HepG2 (cell line): ENCODE measurements around the gene AKAP12. TPM values are rescaled to one million over a fixed set of nuclear protein-coding genes. Genes with fewer than 3 reads are reported as not detected.

Experiments used
- BORCS8-MEF2B ChIP-seq: sonication (generic); formaldehyde crosslinking; IDR thresholded peaks from 2 replicates; pipeline ENCODE4 v1.8.0; 2022; ENCODE audit warnings: mild to moderate bottlenecking, missing genetic modification reagents
- ISL2 ChIP-seq: sonication (generic); formaldehyde crosslinking; IDR thresholded peaks from 2 replicates; pipeline ENCODE4 v1.5.0; 2020; ENCODE audit warnings: missing genetic modification reagents
- ISX ChIP-seq: sonication (generic); formaldehyde crosslinking; conservative IDR thresholded peaks from 2 replicates; pipeline ENCODE4 v1.5.0; 2020; ENCODE audit warnings: missing genetic modification reagents
- JUND ChIP-seq: sonication (generic); formaldehyde crosslinking; IDR thresholded peaks from 2 replicates; pipeline ENCODE4 v1.8.0; 2022; ENCODE audit warnings: mild to moderate bottlenecking, missing genetic modification reagents
- NR2F6 ChIP-seq, 2 experiments: IDR thresholded peaks; 2 replicates each; pipeline ENCODE4 v1.6.1; 2016; ENCODE audit warnings: antibody characterized with exemption in 1 of 2, mild to moderate bottlenecking in 1 of 2
- RBFOX2 ChIP-seq: fragments of 200-400 bp; formaldehyde crosslinking; IDR thresholded peaks from 2 replicates; pipeline ENCODE4 v1.6.1; 2017; ENCODE audit warnings: low read depth, mild to moderate bottlenecking, low read length
- SALL2 ChIP-seq: sonication (generic); formaldehyde crosslinking; IDR thresholded peaks from 2 replicates; pipeline ENCODE4 v1.8.1; 2023; ENCODE audit warnings: mild to moderate bottlenecking, missing genetic modification reagents, inconsistent platforms
- SRSF9 ChIP-seq: fragments of 200-400 bp; formaldehyde crosslinking; IDR thresholded peaks from 2 replicates; pipeline ENCODE4 v1.6.1; 2018; ENCODE audit warnings: borderline replicate concordance, mild to moderate bottlenecking, low read depth, low read length; ENCODE audit not compliant: insufficient read depth, poor library complexity, severe bottlenecking
- TCF12 ChIP-seq, 2 experiments: fragments of 450-650 bp in 1 of 2; sonication (generic) in 1 of 2; formaldehyde crosslinking in 1 of 2; IDR thresholded peaks; 2 replicates each; pipeline versions ENCODE4 v1.6.1 to v1.8.0; 2017 to 2022; ENCODE audit warnings: antibody characterized with exemption in 1 of 2, mild to moderate bottlenecking in 1 of 2, missing genetic modification reagents in 1 of 2, moderate library complexity in 1 of 2
- polyA plus RNA-seq, 8 experiments: library from polyadenylated mRNA; depleted of rRNA in 3 of 8; stranded (reverse) in 7 of 8; unstranded in 1 of 8; fragments of >200 nt; fragmentation: Illumina TruSeq in 4 of 8; extraction: Trizol in 4 of 8; gene quantifications; 2 replicates each; pipeline versions ENCODE4 v1.2.1 to v1.2.3, GENCODE V29; 2011 to 2016; ENCODE audit warnings: low read depth in 4 of 8, missing spikeins in 1 of 8, mixed read lengths in 1 of 8; ENCODE audit not compliant: insufficient read depth in 1 of 8
- total RNA-seq, 5 experiments: library from RNA; depleted of rRNA; stranded (reverse); fragments of >200 nt; fragmentation: Illumina TruSeq; extraction: Trizol; gene quantifications; 2 replicates each; pipeline ENCODE4 v1.2.3, GENCODE V29; 2016; ENCODE audit warnings: low read depth in 1 of 5
- TF ChIP-seq, protein P1 (sequence below), 2 experiments: fragments of 450-650 bp in 1 of 2; sonication (generic) in 1 of 2; formaldehyde crosslinking; IDR thresholded peaks; 2 replicates each; pipeline versions ENCODE4 v1.5.0 to v1.8.0; 2020 to 2022; ENCODE audit warnings: mild to moderate bottlenecking in 1 of 2, missing genetic modification reagents in 1 of 2
- TF ChIP-seq, protein P2 (sequence below): IDR thresholded peaks from 2 replicates; pipeline ENCODE4 v1.6.1; 2016; ENCODE audit warnings: control low read depth
- TF ChIP-seq, protein P3 (sequence below): sonication (generic); formaldehyde crosslinking; conservative IDR thresholded peaks from 2 replicates; pipeline ENCODE4 v1.4.0; 2020; ENCODE audit warnings: mild to moderate bottlenecking, missing genetic modification reagents, moderate library complexity
- TF ChIP-seq, protein P4 (sequence below): sonication (generic); formaldehyde crosslinking; IDR thresholded peaks from 2 replicates; pipeline ENCODE4 v1.5.0; 2020; ENCODE audit warnings: mild to moderate bottlenecking, missing genetic modification reagents, borderline replicate concordance

The AKAP12 gene
- total and polyA plus RNA-seq, 2 of the 13 experiments (the other 11 are each of a cell fraction or from before 2014, with no cell fraction given) = 10.6 to 19.0 TPM

DNA sequence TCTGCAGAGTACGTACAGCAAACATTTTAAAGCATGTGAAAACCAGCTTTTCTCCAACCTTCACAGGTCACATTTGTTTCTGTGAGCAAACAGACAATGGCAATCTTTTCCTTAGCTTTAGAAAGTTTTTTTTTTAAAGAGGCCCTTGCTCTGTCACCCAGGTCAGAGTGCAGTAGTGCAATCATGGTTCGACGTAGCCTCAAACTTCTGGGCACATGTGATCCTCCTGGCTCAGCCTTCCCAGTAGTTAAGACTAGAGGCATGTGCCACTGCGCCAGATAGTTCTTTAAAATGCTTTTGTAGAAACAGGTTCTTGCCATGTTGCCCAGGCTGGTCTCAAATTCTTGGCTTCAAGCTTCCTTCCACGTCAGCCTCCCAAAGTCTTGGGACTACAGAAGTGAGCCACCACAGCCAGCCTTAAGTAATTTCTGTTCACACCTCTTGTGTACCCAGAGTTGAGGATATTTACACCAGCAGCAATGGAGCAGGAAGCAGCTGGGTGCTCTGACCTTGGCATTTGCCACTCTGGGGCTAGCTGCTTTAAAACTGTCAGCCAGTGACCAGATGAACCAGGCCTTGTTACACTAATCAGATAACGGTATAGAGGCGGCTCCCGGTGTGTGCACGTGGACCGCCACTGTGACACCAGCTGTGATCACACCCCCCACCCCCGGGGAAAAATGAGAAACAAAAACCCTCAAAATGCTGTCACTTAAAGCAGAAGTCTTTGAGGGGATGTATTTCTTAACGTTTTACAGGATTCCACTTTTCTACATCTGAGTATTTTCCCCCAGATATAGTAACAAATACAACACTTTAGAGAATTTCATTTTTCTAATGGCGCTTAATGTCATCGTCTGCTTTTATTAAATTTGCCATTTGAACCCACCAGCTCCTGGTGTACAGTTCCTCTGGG lies 71.3 kb downstream of the AKAP12 start (continued):
- TF ChIP-seq RBFOX2 (no peak), ISX (CRISPR knock-in tag) (no peak), SALL2 (peak; percentile 55; the same call in 1 of the 2 replicates), TCF12 (IDR thresholded peaks at IDR 0.05) (no peak), TCF12 (CRISPR knock-in tag; IDR thresholded peaks at IDR 0.05) (no peak), NR2F6 (IDR thresholded peaks at IDR 0.05) (peak; percentile 78), NR2F6 (CRISPR knock-in tag; IDR thresholded peaks at IDR 0.05) (peak; percentile 89), JUND (CRISPR knock-in tag) (no peak), BORCS8-MEF2B (CRISPR knock-in tag) (peak; percentile 81), SRSF9 (no peak), ISL2 (CRISPR knock-in tag) (peak; percentile 49; the same call in 1 of the 2 replicates)
- TF ChIP-seq, protein P1, sequence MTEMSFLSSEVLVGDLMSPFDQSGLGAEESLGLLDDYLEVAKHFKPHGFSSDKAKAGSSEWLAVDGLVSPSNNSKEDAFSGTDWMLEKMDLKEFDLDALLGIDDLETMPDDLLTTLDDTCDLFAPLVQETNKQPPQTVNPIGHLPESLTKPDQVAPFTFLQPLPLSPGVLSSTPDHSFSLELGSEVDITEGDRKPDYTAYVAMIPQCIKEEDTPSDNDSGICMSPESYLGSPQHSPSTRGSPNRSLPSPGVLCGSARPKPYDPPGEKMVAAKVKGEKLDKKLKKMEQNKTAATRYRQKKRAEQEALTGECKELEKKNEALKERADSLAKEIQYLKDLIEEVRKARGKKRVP (CRISPR knock-in tag; IDR thresholded peaks at IDR 0.05) = no peak
- TF ChIP-seq, protein P2, sequence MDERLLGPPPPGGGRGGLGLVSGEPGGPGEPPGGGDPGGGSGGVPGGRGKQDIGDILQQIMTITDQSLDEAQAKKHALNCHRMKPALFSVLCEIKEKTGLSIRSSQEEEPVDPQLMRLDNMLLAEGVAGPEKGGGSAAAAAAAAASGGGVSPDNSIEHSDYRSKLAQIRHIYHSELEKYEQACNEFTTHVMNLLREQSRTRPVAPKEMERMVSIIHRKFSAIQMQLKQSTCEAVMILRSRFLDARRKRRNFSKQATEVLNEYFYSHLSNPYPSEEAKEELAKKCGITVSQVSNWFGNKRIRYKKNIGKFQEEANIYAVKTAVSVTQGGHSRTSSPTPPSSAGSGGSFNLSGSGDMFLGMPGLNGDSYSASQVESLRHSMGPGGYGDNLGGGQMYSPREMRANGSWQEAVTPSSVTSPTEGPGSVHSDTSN (CRISPR knock-in tag) = 0 out of 2 replicates have a peak, but pooled peaks have one; percentile 15
- TF ChIP-seq, protein P3, sequence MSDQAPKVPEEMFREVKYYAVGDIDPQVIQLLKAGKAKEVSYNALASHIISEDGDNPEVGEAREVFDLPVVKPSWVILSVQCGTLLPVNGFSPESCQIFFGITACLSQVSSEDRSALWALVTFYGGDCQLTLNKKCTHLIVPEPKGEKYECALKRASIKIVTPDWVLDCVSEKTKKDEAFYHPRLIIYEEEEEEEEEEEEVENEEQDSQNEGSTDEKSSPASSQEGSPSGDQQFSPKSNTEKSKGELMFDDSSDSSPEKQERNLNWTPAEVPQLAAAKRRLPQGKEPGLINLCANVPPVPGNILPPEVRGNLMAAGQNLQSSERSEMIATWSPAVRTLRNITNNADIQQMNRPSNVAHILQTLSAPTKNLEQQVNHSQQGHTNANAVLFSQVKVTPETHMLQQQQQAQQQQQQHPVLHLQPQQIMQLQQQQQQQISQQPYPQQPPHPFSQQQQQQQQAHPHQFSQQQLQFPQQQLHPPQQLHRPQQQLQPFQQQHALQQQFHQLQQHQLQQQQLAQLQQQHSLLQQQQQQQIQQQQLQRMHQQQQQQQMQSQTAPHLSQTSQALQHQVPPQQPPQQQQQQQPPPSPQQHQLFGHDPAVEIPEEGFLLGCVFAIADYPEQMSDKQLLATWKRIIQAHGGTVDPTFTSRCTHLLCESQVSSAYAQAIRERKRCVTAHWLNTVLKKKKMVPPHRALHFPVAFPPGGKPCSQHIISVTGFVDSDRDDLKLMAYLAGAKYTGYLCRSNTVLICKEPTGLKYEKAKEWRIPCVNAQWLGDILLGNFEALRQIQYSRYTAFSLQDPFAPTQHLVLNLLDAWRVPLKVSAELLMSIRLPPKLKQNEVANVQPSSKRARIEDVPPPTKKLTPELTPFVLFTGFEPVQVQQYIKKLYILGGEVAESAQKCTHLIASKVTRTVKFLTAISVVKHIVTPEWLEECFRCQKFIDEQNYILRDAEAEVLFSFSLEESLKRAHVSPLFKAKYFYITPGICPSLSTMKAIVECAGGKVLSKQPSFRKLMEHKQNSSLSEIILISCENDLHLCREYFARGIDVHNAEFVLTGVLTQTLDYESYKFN (CRISPR knock-in tag) = peak; percentile 59; the same call in 1 of the 2 replicates
- TF ChIP-seq, protein P4, sequence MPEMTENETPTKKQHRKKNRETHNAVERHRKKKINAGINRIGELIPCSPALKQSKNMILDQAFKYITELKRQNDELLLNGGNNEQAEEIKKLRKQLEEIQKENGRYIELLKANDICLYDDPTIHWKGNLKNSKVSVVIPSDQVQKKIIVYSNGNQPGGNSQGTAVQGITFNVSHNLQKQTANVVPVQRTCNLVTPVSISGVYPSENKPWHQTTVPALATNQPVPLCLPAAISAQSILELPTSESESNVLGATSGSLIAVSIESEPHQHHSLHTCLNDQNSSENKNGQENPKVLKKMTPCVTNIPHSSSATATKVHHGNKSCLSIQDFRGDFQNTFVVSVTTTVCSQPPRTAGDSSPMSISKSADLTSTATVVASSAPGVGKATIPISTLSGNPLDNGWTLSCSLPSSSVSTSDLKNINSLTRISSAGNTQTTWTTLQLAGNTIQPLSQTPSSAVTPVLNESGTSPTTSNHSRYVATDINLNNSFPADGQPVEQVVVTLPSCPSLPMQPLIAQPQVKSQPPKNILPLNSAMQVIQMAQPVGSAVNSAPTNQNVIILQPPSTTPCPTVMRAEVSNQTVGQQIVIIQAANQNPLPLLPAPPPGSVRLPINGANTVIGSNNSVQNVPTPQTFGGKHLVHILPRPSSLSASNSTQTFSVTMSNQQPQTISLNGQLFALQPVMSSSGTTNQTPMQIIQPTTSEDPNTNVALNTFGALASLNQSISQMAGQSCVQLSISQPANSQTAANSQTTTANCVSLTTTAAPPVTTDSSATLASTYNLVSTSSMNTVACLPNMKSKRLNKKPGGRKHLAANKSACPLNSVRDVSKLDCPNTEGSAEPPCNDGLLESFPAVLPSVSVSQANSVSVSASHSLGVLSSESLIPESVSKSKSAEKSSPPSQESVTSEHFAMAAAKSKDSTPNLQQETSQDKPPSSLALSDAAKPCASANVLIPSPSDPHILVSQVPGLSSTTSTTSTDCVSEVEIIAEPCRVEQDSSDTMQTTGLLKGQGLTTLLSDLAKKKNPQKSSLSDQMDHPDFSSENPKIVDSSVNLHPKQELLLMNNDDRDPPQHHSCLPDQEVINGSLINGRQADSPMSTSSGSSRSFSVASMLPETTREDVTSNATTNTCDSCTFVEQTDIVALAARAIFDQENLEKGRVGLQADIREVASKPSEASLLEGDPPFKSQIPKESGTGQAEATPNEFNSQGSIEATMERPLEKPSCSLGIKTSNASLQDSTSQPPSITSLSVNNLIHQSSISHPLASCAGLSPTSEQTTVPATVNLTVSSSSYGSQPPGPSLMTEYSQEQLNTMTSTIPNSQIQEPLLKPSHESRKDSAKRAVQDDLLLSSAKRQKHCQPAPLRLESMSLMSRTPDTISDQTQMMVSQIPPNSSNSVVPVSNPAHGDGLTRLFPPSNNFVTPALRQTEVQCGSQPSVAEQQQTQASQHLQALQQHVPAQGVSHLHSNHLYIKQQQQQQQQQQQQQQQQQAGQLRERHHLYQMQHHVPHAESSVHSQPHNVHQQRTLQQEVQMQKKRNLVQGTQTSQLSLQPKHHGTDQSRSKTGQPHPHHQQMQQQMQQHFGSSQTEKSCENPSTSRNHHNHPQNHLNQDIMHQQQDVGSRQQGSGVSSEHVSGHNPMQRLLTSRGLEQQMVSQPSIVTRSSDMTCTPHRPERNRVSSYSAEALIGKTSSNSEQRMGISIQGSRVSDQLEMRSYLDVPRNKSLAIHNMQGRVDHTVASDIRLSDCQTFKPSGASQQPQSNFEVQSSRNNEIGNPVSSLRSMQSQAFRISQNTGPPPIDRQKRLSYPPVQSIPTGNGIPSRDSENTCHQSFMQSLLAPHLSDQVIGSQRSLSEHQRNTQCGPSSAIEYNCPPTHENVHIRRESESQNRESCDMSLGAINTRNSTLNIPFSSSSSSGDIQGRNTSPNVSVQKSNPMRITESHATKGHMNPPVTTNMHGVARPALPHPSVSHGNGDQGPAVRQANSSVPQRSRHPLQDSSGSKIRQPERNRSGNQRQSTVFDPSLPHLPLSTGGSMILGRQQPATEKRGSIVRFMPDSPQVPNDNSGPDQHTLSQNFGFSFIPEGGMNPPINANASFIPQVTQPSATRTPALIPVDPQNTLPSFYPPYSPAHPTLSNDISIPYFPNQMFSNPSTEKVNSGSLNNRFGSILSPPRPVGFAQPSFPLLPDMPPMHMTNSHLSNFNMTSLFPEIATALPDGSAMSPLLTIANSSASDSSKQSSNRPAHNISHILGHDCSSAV (CRISPR knock-in tag) = 0 out of 2 replicates have a peak, but pooled peaks have one; percentile 41
